BLaER1 (cell line): ENCODE measurements around the gene ASTN1.

Experiments
- H3K27ac ChIP-seq: shearing (Covaris generic); formaldehyde crosslinking; 2 replicates; pipeline ENCODE4 v1.8.1; 2022
- H3K27me3 ChIP-seq: shearing (Covaris generic); formaldehyde crosslinking; 2 replicates; pipeline ENCODE4 v1.8.1; 2022
- H3K36me3 ChIP-seq: shearing (Covaris generic); formaldehyde crosslinking; 2 replicates; pipeline ENCODE4 v1.8.1; 2022
- H3K4me1 ChIP-seq: shearing (Covaris generic); formaldehyde crosslinking; 2 replicates; pipeline ENCODE4 v1.8.1; 2022
- H3K4me2 ChIP-seq: shearing (Covaris generic); formaldehyde crosslinking; 2 replicates; pipeline ENCODE4 v1.8.1; 2022
- H3K4me3 ChIP-seq: shearing (Covaris generic); formaldehyde crosslinking; 2 replicates; pipeline ENCODE4 v1.8.1; 2022
- H3K9ac ChIP-seq: shearing (Covaris generic); formaldehyde crosslinking; 2 replicates; pipeline ENCODE4 v1.8.1; 2022
- H3K9me3 ChIP-seq: shearing (Covaris generic); formaldehyde crosslinking; 2 replicates; pipeline ENCODE4 v1.8.1; 2022
- H4K20me1 ChIP-seq: shearing (Covaris generic); formaldehyde crosslinking; 2 replicates; pipeline ENCODE4 v1.8.1; 2022
- Cebpa-rat ChIP-seq: shearing (Covaris generic); IDR thresholded peaks from 2 replicates; pipeline ENCODE4 v1.8.1; 2022

The ASTN1 gene

GRCh38 chr1:176963181-176963580 is 201.3 kb downstream of the ASTN1 start:
- no peaks in the 10 kb centered on the region for H3K36me3 ChIP-seq
- TF ChIP-seq Cebpa-rat: no peak
- no peaks in the 10 kb centered on the region for H3K9me3 ChIP-seq
- no peak overlapping the region for H3K4me3 ChIP-seq
- H3K4me1 ChIP-seq: no peaks in the 10 kb centered on the region
- H3K27ac ChIP-seq: no peak overlapping the region
- H4K20me1 ChIP-seq: no peaks in the 10 kb centered on the region
- H3K9ac ChIP-seq: no peak overlapping the region
- H3K4me2 ChIP-seq: no peak overlapping the region
- no peaks in the 10 kb centered on the region for H3K27me3 ChIP-seq

GRCh38 chr1:176961678-176962077 is 202.8 kb downstream of the ASTN1 start:
- Histone ChIP-seq H3K9ac (no peak overlapping the region), H3K36me3 (no peaks in the 10 kb centered on the region), H3K27ac (no peak overlapping the region), H3K4me1 (no peaks in the 10 kb centered on the region), H3K4me2 (no peak overlapping the region), H3K27me3 (no peaks in the 10 kb centered on the region), H3K4me3 (no peak overlapping the region), H3K9me3 (no peaks in the 10 kb centered on the region), H4K20me1 (no peaks in the 10 kb centered on the region)
- no peak for TF ChIP-seq Cebpa-rat

DNA sequence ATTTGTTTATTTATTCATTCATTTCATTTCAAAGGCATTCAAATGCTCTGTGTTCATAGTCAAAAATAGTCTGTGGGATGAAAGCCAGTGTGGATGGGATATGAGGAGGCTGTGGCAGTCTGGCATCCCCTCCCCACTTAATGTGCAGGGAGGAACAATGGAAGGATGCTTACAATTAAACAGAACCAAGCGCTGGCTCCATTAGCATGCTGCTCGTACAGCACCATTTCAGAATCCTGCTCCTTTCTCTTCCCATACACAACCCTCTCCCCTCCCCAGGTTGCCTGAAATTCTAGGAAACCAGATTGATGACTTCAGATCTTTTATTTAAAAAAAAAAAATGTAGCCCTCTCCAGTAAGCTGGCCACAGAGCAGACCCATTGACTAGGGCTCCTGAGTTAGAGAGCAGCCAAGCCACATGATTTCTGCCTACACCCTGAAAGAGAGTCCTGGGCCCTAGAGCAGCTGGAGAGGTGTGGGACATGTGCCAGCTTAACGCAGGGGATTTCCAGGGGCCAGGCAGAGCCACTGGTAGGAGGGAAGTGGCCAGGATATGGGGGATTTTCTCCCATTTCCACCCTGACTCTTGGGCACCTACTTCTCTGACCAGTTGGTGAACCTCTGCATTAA is 205.2 kb downstream of the ASTN1 start:
- H3K4me2 ChIP-seq: no peak overlapping the region

DNA sequence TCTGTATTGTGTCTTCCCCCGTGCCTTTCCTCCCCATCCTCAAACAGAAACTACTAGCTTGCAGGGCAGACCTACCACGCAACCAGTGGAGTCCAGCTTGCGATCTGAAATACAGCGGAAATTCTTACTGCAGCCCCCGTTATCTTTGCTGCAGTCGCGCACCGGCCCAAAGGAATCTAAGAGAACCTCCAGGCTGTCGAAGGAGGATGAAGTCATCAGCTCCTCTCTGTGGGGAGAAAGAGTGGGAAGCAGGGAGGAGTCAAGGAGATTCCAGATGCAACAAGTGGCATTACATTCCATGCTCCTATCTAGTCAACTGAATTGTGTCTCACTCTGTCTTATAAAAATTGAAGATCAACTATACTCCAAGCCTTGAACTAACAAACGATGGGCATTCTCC is 206.9 kb downstream of the ASTN1 start:
- no peak overlapping the region for H3K27ac ChIP-seq
- H4K20me1 ChIP-seq: no peaks in the 10 kb centered on the region
- no peak overlapping the region for H3K4me2 ChIP-seq
- no peaks in the 10 kb centered on the region for H3K27me3 ChIP-seq
- H3K36me3 ChIP-seq: no peaks in the 10 kb centered on the region
- no peak overlapping the region for H3K9ac ChIP-seq
- H3K4me1 ChIP-seq: no peaks in the 10 kb centered on the region
- no peak overlapping the region for H3K4me3 ChIP-seq
- no peak for TF ChIP-seq Cebpa-rat
- no peaks in the 10 kb centered on the region for H3K9me3 ChIP-seq

More for the DNA sequence above, 205.2 kb downstream of the ASTN1 start:
- H4K20me1 ChIP-seq: no peaks in the 10 kb centered on the region
- H3K4me3 ChIP-seq: no peak overlapping the region
- no peaks in the 10 kb centered on the region for H3K36me3 ChIP-seq
- H3K9ac ChIP-seq: no peak overlapping the region
- H3K27me3 ChIP-seq: no peaks in the 10 kb centered on the region
- no peak overlapping the region for H3K27ac ChIP-seq
- H3K4me1 ChIP-seq: no peaks in the 10 kb centered on the region
- no peaks in the 10 kb centered on the region for H3K9me3 ChIP-seq
- no peak for TF ChIP-seq Cebpa-rat

DNA sequence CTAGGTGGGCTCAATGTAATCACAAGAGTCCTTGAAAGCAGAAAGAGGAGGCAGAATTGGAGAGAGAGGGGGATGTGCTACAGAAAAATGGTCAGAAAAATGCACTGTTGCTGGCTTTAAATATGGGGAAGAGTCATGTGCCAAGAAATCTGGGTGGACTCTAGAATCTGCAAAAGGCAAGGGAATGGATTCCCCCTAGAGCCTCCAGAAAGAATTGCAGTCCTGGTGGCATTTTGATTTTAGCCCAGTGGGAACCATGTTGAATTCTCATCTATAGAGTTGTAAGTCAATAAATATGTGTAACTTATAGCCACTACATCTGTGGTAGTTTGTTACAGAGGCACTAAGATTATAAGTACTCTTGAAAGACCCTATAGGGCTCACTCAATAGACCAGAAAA is 210.3 kb downstream of the ASTN1 start:
- H3K27ac ChIP-seq: no peak overlapping the region
- H3K36me3 ChIP-seq: no peaks in the 10 kb centered on the region
- H3K4me1 ChIP-seq: no peaks in the 10 kb centered on the region
- TF ChIP-seq Cebpa-rat: no peak
- H3K27me3 ChIP-seq: no peaks in the 10 kb centered on the region
- H3K9me3 ChIP-seq: no peaks in the 10 kb centered on the region
- H3K4me2 ChIP-seq: no peak overlapping the region
- no peak overlapping the region for H3K9ac ChIP-seq
- H4K20me1 ChIP-seq: no peaks in the 10 kb centered on the region
- H3K4me3 ChIP-seq: no peak overlapping the region

GRCh38 chr1:176950736-176951324 is 213.7 kb downstream of the ASTN1 start:
- TF ChIP-seq Cebpa-rat: no peak
- H3K4me2 ChIP-seq: no peak overlapping the region

DNA sequence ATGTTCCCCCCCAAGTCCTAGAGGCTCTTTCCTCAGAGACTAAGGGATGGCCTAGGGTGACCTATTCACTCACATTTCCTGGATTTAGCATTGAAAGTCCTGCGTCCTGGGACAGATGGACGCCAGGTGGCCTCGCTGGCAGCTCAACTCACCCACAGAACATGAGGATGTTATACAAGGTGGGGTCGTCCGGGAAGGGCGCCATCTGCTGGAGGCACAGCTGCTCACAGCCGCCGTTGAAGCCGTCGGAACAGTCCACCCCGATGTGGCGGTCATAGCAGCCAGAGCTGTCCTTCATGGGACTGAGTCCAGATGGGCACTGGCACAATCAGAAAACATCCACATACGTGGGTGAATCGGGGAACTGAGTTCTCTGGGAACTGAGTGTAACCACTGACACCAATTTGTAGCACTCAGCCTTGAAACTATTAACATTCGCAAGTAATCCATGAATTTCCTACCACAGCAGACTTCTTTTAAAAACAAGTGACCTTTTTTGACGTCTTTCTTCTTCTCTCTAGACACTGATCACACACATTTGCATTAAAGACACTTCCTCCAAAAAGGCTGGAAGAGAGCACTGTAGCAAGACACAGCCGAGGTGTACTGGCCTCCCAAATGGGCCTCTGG is 215.4 kb downstream of the ASTN1 start:
- Histone ChIP-seq H3K36me3 (no peaks in the 10 kb centered on the region), H3K4me2 (no peak overlapping the region), H4K20me1 (no peaks in the 10 kb centered on the region), H3K9ac (no peak overlapping the region), H3K9me3 (no peaks in the 10 kb centered on the region), H3K4me3 (no peak overlapping the region), H3K27ac (no peak overlapping the region), H3K27me3 (no peaks in the 10 kb centered on the region), H3K4me1 (peaks cover 7% of the 10 kb centered on the region)
- TF ChIP-seq Cebpa-rat: no peak

More at GRCh38 chr1:176950736-176951324, 213.7 kb downstream of the ASTN1 start:
- Histone ChIP-seq H3K9ac (no peak overlapping the region), H3K27me3 (no peaks in the 10 kb centered on the region), H3K36me3 (no peaks in the 10 kb centered on the region), H4K20me1 (no peaks in the 10 kb centered on the region), H3K9me3 (no peaks in the 10 kb centered on the region), H3K4me1 (no peaks in the 10 kb centered on the region), H3K27ac (no peak overlapping the region), H3K4me3 (no peak overlapping the region)

GRCh38 chr1:176944606-176945005 is 219.9 kb downstream of the ASTN1 start:
- H3K27me3 ChIP-seq: no peaks in the 10 kb centered on the region
- peaks cover 7% of the 10 kb centered on the region for H3K9me3 ChIP-seq
- H3K9ac ChIP-seq: no peak overlapping the region
- H3K4me2 ChIP-seq: peak overlapping the region; percentile 76
- H3K4me1 ChIP-seq: peaks cover 22% of the 10 kb centered on the region
- peak overlapping the region; percentile 59 for H3K27ac ChIP-seq
- TF ChIP-seq Cebpa-rat: no peak
- no peaks in the 10 kb centered on the region for H4K20me1 ChIP-seq
- no peak overlapping the region for H3K4me3 ChIP-seq
- H3K36me3 ChIP-seq: no peaks in the 10 kb centered on the region

- Histone ChIP-seq H3K9ac (peak overlapping the region; percentile 10; the same call in 1 of the 2 replicates), H3K9me3 (peaks cover 7% of the 10 kb centered on the region), H3K4me2 (peak overlapping the region; percentile 76), H3K4me1 (peaks cover 22% of the 10 kb centered on the region), H3K27me3 (no peaks in the 10 kb centered on the region), H3K4me3 (peak overlapping the region; percentile 20; the same call in 1 of the 2 replicates), H3K27ac (peak overlapping the region; percentile 59), H4K20me1 (no peaks in the 10 kb centered on the region), H3K36me3 (no peaks in the 10 kb centered on the region)
- TF ChIP-seq Cebpa-rat: no peak
Measured at GRCh38 chr1:176943783-176944182, 220.7 kb downstream of the ASTN1 start.

GRCh38 chr1:176942346-176942745 is 222.2 kb downstream of the ASTN1 start:
- Histone ChIP-seq H3K9me3 (peaks cover 7% of the 10 kb centered on the region), H3K27ac (no peak overlapping the region), H3K4me2 (no peak overlapping the region), H3K36me3 (no peaks in the 10 kb centered on the region), H3K4me1 (peaks cover 22% of the 10 kb centered on the region), H3K9ac (no peak overlapping the region), H3K4me3 (no peak overlapping the region), H3K27me3 (no peaks in the 10 kb centered on the region), H4K20me1 (no peaks in the 10 kb centered on the region)
- no peak for TF ChIP-seq Cebpa-rat
